Liver (tissue), 3 donors: ENCODE data around the gene IL3.

Experiments
- RAD21 ChIP-seq, 2 donors: IDR thresholded peaks; 2 replicates each; pipeline ENCODE4 v1.6.1; 2016; ENCODE audit warnings: antibody characterized with exemption in 2 of 2, mild to moderate bottlenecking in 2 of 2
- SP1 ChIP-seq: IDR thresholded peaks from 2 replicates; pipeline ENCODE4 v1.6.1; 2018; ENCODE audit warnings: antibody characterized with exemption, mild to moderate bottlenecking
- TF ChIP-seq, protein P1 (sequence below): IDR thresholded peaks from 2 replicates; pipeline ENCODE4 v1.6.1; 2016; ENCODE audit warnings: antibody characterized with exemption
- TF ChIP-seq, protein P2 (sequence below): fragments of 150-350 bp; IDR thresholded peaks from 2 replicates; pipeline ENCODE4 v1.5.1; 2017; ENCODE audit warnings: improper control_type of control experiment, low read depth, low read length; ENCODE audit not compliant: missing input control
- TF ChIP-seq, protein P3 (sequence below): IDR thresholded peaks from 2 replicates; pipeline ENCODE4 v1.6.1; 2016; ENCODE audit warnings: antibody characterized with exemption
- donor health status: healthy.
- donor health status: healthy.

DNA sequence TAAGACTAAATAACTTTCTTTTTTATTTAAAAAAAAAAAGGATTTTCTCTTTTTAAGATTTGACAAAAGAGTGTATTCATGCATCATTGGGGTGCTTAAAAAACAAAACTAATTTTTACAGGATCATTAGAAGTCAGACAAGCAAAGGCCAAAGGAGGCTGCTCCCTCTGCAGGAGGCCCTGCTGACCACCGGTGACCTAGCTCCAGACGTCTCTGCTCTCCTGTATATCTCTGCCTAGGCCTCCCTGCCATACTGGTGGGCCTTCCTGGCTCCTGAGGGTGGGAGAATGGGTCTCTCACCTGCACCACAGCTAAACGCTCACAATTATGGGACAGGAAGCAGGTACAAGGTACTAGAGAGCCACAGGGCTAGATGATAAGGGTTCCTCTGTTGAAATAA is 49.7 kb downstream of the IL3 start:
- no peak for TF ChIP-seq RAD21 (IDR thresholded peaks at IDR 0.05)
- TF ChIP-seq, protein P1, sequence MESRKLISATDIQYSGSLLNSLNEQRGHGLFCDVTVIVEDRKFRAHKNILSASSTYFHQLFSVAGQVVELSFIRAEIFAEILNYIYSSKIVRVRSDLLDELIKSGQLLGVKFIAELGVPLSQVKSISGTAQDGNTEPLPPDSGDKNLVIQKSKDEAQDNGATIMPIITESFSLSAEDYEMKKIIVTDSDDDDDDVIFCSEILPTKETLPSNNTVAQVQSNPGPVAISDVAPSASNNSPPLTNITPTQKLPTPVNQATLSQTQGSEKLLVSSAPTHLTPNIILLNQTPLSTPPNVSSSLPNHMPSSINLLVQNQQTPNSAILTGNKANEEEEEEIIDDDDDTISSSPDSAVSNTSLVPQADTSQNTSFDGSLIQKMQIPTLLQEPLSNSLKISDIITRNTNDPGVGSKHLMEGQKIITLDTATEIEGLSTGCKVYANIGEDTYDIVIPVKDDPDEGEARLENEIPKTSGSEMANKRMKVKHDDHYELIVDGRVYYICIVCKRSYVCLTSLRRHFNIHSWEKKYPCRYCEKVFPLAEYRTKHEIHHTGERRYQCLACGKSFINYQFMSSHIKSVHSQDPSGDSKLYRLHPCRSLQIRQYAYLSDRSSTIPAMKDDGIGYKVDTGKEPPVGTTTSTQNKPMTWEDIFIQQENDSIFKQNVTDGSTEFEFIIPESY, result no peak
- TF ChIP-seq, protein P2, sequence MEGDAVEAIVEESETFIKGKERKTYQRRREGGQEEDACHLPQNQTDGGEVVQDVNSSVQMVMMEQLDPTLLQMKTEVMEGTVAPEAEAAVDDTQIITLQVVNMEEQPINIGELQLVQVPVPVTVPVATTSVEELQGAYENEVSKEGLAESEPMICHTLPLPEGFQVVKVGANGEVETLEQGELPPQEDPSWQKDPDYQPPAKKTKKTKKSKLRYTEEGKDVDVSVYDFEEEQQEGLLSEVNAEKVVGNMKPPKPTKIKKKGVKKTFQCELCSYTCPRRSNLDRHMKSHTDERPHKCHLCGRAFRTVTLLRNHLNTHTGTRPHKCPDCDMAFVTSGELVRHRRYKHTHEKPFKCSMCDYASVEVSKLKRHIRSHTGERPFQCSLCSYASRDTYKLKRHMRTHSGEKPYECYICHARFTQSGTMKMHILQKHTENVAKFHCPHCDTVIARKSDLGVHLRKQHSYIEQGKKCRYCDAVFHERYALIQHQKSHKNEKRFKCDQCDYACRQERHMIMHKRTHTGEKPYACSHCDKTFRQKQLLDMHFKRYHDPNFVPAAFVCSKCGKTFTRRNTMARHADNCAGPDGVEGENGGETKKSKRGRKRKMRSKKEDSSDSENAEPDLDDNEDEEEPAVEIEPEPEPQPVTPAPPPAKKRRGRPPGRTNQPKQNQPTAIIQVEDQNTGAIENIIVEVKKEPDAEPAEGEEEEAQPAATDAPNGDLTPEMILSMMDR, result no peak
- TF ChIP-seq, protein P3, sequence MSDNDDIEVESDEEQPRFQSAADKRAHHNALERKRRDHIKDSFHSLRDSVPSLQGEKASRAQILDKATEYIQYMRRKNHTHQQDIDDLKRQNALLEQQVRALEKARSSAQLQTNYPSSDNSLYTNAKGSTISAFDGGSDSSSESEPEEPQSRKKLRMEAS, result no peak
- no peak for TF ChIP-seq SP1
